GM12878 (cell line): ENCODE data around the gene PYHIN1. TPM values are rescaled to one million over a fixed set of nuclear protein-coding genes. Genes with fewer than 3 reads are reported as not detected.
A peak's percentile ranks its signal among the peaks of the same experiment; 100 is the strongest.

Experiments used
- ATAC-seq: fragments of 200-7000 bp; cut with Tn5 transposase; 3 replicates; pipeline ENCODE4 v1.9.1; 2020; ENCODE audit warnings: mild to moderate bottlenecking, moderate library complexity
- BruUV-seq: library from RNA; stranded (reverse); fragments of 400-500 nt; replicated peaks from 2 replicates; lab custom pipeline; 2021; lab: Mats Ljungman, UMichigan
- CTCF ChIA-PET: fragments of 300-600 bp; sonication (Branson Sonifier 250); formaldehyde crosslinking; extraction: SDS; loops from one replicate; lab custom pipeline; 2021; ENCODE audit warnings: inconsistent platforms; lab: Yijun Ruan, JAX
- POLR2A ChIA-PET: fragments of 350-600 bp; formaldehyde crosslinking; extraction: SDS; loops from one replicate; lab custom pipeline; 2021; ENCODE audit warnings: inconsistent platforms; lab: Charles Lee
- RAD21 ChIA-PET: fragments of 300-600 bp; sonication (Branson Sonifier 250); formaldehyde crosslinking; loops from one replicate; lab custom pipeline; 2023; ENCODE audit warnings: antibody characterized with exemption; ENCODE audit not compliant: unreplicated experiment; lab: Charles Lee
- SMC1A ChIA-PET: fragments of 300-600 bp; sonication (Branson Sonifier 250); formaldehyde crosslinking; loops from one replicate; lab custom pipeline; 2023; ENCODE audit not compliant: unreplicated experiment, uncharacterized antibody; lab: Charles Lee
- DNase-seq: peaks from one replicate; pipeline ENCODE4 v3.0.0-alpha.2; 2011; ENCODE audit warnings: low read depth, low spot score
- FAIRE-seq: peaks from 3 replicates; lab custom pipeline; 2011; peaks lifted over from hg19 to GRCh38; lab: Jason Lieb, UNC
- H2AFZ ChIP-seq: 2 replicates; pipeline ENCODE4 v1.6.0; 2011; ENCODE audit warnings: low read depth, low read length, control low read depth; ENCODE audit not compliant: control insufficient read depth
- H3K27ac ChIP-seq: 2 replicates; pipeline ENCODE4 v1.5.1; 2011; ENCODE audit warnings: control low read depth; ENCODE audit not compliant: control insufficient read depth, insufficient read depth
- H3K27me3 ChIP-seq, 2 experiments: replicated peaks in 1 of 2; 2 replicates each; pipeline versions ENCODE4 v1.6.0 to v1.6.1; 2011; ENCODE audit warnings: low read length in 1 of 2; ENCODE audit not compliant: control insufficient read depth in 2 of 2, insufficient read depth in 2 of 2
- H3K36me3 ChIP-seq, 2 experiments: 2 replicates each; pipeline ENCODE4 v1.5.1; 2011; ENCODE audit warnings: low read length in 1 of 2; ENCODE audit not compliant: control insufficient read depth in 2 of 2, insufficient read depth in 2 of 2
- H3K4me1 ChIP-seq: 2 replicates; pipeline ENCODE4 v1.6.1; 2011; ENCODE audit warnings: mild to moderate bottlenecking, low read length, moderate library complexity, mixed read lengths; ENCODE audit not compliant: control insufficient read depth, insufficient read depth
- H3K4me2 ChIP-seq: 2 replicates; pipeline ENCODE4 v1.6.0; 2011; ENCODE audit warnings: control low read depth; ENCODE audit not compliant: control insufficient read depth, insufficient read depth
- H3K4me3 ChIP-seq: fragments of 200-600 bp; sonication (generic); 2 replicates; pipeline ENCODE4 v1.5.1; 2016
- H3K79me2 ChIP-seq: 2 replicates; pipeline ENCODE4 v1.6.0; 2011; ENCODE audit warnings: low read length; ENCODE audit not compliant: control insufficient read depth, insufficient read depth
- H3K9ac ChIP-seq: 2 replicates; pipeline ENCODE4 v1.8.0; 2011; ENCODE audit warnings: low read length, control low read depth, mixed read lengths; ENCODE audit not compliant: control insufficient read depth, insufficient read depth
- H3K9me3 ChIP-seq: replicated peaks from 3 replicates; pipeline ENCODE4 v1.5.1; 2011; ENCODE audit warnings: mild to moderate bottlenecking, low read length; ENCODE audit not compliant: control insufficient read depth, insufficient read depth
- H4K20me1 ChIP-seq: 2 replicates; pipeline ENCODE4 v1.6.0; 2011; ENCODE audit not compliant: control insufficient read depth, insufficient read depth
- BCLAF1 ChIP-seq: fragments of 450-650 bp; IDR thresholded peaks from 2 replicates; pipeline ENCODE4 v1.6.1; 2017; ENCODE audit warnings: antibody characterized with exemption, mild to moderate bottlenecking, moderate library complexity
- ETV6 ChIP-seq, 2 experiments: fragments of 450-650 bp in 1 of 2; IDR thresholded peaks in 1 of 2; conservative IDR thresholded peaks in 1 of 2; 2 replicates each; pipeline ENCODE4 v1.6.1; 2014; ENCODE audit warnings: antibody characterized with exemption in 1 of 2, borderline replicate concordance in 1 of 2, low read depth in 1 of 2, mild to moderate bottlenecking in 1 of 2, moderate library complexity in 1 of 2
- GABPA ChIP-seq: IDR thresholded peaks from 2 replicates; pipeline ENCODE4 v1.6.1; 2014; ENCODE audit warnings: antibody characterized with exemption, low read depth, mild to moderate bottlenecking, inconsistent platforms
- JUNB ChIP-seq: IDR thresholded peaks from 2 replicates; pipeline ENCODE4 v1.6.1; 2016; ENCODE audit warnings: antibody characterized with exemption, mild to moderate bottlenecking
- NFIC ChIP-seq: IDR thresholded peaks from 2 replicates; pipeline ENCODE4 v1.6.1; 2012; ENCODE audit warnings: low read depth, mild to moderate bottlenecking, inconsistent platforms, low read length, moderate library complexity
- PML ChIP-seq: IDR thresholded peaks from 2 replicates; pipeline ENCODE4 v1.6.1; 2012; ENCODE audit warnings: low read length, inconsistent platforms
- TCF7 ChIP-seq: IDR thresholded peaks from 2 replicates; pipeline ENCODE4 v1.6.1; 2014; ENCODE audit warnings: antibody characterized with exemption, borderline replicate concordance
- YY1 ChIP-seq: IDR thresholded peaks from 2 replicates; pipeline ENCODE4 v1.6.1; 2011; ENCODE audit warnings: low read depth, mild to moderate bottlenecking, low read length
- WGBS: methylation state at CpG from one replicate; pipeline ENCODE4 v1.1.6; 2016; ENCODE audit warnings: low lambda C conversion rate; ENCODE audit not compliant: insufficient replicate concordance, insufficient coverage; ENCODE audit errors: missing lambda C conversion rate; 5-methylcytosine and 5-hydroxymethylcytosine counted together
- in situ Hi-C: fragments of 300-500 bp; cut with MboI; formaldehyde crosslinking; loops from 9 replicates; pipeline ENCODE4 v1.14.3; 2018; ENCODE audit warnings: mixed read lengths
- intact Hi-C: fragments of 100-400 bp; cut with micrococcal nuclease; formaldehyde crosslinking; loops from one replicate; pipeline ENCODE4 v1.14.2; 2022; ENCODE audit not compliant: unreplicated experiment
- polyA plus RNA-seq, 11 experiments: library from polyadenylated mRNA; depleted of rRNA in 4 of 11; unstranded in 6 of 11; stranded (reverse) in 5 of 11; fragments of >200 nt; fragmentation: Nextera tagmentation in 4 of 11; fragmentation: Illumina TruSeq in 1 of 11; extraction: Ambion mirVana in 4 of 11; extraction: Trizol in 1 of 11; gene quantifications; 1 replicate in 1 of 11; 2 replicates in 10 of 11; pipeline versions ENCODE4 v1.2.1 to v1.2.3, GENCODE V29; 2011 to 2016; ENCODE audit warnings: inconsistent platforms in 2 of 11, missing spikeins in 2 of 11, low read depth in 1 of 11
- total RNA-seq, 4 experiments: library from RNA; depleted of rRNA in 3 of 4; stranded (reverse); fragments of >200 nt in 3 of 4; fragmentation: Illumina TruSeq in 1 of 4; extraction: Trizol in 1 of 4; gene quantifications; 2 replicates each; pipeline versions ENCODE4 v1.2.1 to v1.2.3, GENCODE V29; 2013 to 2021

Gene PYHIN1
- total and polyA plus RNA-seq, 10 of the 15 experiments (the other 5 are each of a cell fraction or from before 2014, with no cell fraction given), result 0.19 to 7.2 (median 0.38) TPM

GRCh38 chr1:158932171-158932570, 819 bp downstream of the PYHIN1 start (continued):
- no peak for TF ChIP-seq ETV6 (conservative IDR thresholded peaks at IDR 0.05 in 1 of 2, IDR thresholded peaks at IDR 0.05 in 1 of 2; ENCODE audit: borderline replicate concordance in 1 of 2, low read depth in 1 of 2)

GRCh38 chr1:158933621-158934020, 2.3 kb downstream of the PYHIN1 start:
- no peak overlapping the region for H3K4me2 ChIP-seq
- BruUV-seq, result no TSS peak
- no peaks in the 10 kb centered on the region; the same call in 2 of the 3 replicates for H3K9me3 ChIP-seq
- in situ Hi-C loops (loop anchor here (5.0 kb wide), 1 partner anchor 49 kb away; no protein-coding TSS in a partner anchor), intact Hi-C loops (loop anchor here (10.0 kb wide), 1 partner anchor 141 kb away; the partner anchor contains the start of gene AIM2)
- ATAC-seq (peak; percentile 69), DNase-seq (no peak), FAIRE-seq (peak; percentile 64)
- H3K27me3 ChIP-seq, result no peaks in the 10 kb centered on the region
- H3K4me3 ChIP-seq, result no peak overlapping the region
- SMC1A ChIA-PET, result interaction anchor here (0.6 to 0.7 kb wide), 2 partner anchors 19 to 64 kb away, joined by 3 read pairs; no protein-coding TSS in a partner anchor
- no peaks in the 10 kb centered on the region for H3K79me2 ChIP-seq
- peak overlapping the region; percentile 30 for H2AFZ ChIP-seq
- 0% methylated on average over 1 of the region's 1 CpG for WGBS
- no peaks in the 10 kb centered on the region for H3K36me3 ChIP-seq
- no peak overlapping the region for H3K9ac ChIP-seq
- H3K27ac ChIP-seq, result no peak overlapping the region
- H3K4me1 ChIP-seq, result no peaks in the 10 kb centered on the region
- CTCF ChIA-PET, result no interaction called here
- TF ChIP-seq JUNB (peak; percentile 87), PML (no peak), GABPA (no peak), BCLAF1 (no peak), YY1 (no peak), NFIC (0 out of 2 replicates have a peak, but pooled peaks have one; percentile 21), TCF7 (peak; percentile 59; the same call in 1 of the 2 replicates)
- RAD21 ChIA-PET, result no interaction called here
- no peaks in the 10 kb centered on the region for H4K20me1 ChIP-seq
- POLR2A ChIA-PET, result no interaction called here
